Colon (tissue), 2 donors: ENCODE data around the gene C2orf78.
A peak's percentile ranks its signal among the peaks of the same experiment; 100 is the strongest.

ENCODE experiments used
- FAIRE-seq: peaks from 2 replicates; lab custom pipeline; 2012; peaks lifted over from hg19 to GRCh38; lab: Jason Lieb, UNC
- donor health status: control.
- donor health status: control.

Gene C2orf78

GRCh38 chr2:73839653-73840411, 55.8 kb downstream of the C2orf78 start:
- no peak for FAIRE-seq

DNA sequence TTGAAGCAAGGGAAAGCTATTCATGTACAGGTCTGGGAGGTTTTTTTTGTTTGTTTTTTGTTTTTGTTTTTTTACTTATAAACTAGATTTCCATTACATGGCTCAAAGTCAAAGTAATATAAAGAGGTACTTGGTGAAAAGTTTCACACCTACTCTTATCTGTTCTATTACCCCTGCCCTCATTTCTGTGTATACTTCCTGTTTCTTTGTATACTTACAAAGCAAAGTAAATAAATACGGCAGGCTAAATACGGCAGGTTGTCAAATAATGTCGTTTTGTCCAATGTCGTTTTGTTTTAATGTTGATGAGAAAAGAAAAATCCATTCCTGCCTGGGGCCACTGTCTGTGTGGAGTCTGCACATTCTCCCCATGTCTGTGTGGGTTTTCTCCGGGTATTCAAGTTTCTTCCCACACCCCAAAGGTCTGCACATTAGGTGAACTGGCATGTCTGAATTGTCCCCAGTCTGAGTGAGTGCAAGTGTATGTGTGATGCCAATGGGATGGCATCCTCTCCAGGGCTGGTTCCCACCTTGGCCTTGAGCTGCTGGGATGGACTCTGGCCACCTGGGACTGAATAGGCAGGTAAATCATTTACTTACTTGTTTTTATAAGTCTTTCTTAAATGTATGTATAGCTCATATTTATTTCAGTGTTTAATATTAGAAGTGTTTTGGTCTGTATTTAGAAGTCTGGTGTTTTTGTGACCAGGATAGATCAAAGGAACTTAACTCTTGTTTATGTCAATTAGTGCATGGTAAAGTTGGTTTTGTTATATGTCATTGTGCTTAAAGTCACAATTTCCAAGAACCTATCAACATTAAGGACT, 58.1 kb downstream of the C2orf78 start:
- FAIRE-seq, result peak; percentile 64

DNA sequence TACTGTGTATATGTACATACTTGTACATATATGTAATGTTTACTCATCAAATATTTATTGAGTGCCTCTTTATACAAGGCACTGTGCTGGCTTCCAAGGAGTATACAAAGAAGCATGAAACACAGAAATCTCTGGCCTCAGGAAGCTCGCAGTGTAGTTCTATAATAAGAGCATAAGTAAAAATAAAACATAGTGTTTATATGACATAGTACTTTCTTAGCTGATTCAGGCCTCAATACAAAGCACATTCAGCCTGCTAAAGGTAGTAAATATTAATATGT, 58.7 kb downstream of the C2orf78 start:
- no peak for FAIRE-seq

- FAIRE-seq, result no peak
These were observed 60.1 kb downstream of the C2orf78 start for GRCh38 chr2:73844087-73844486.

DNA sequence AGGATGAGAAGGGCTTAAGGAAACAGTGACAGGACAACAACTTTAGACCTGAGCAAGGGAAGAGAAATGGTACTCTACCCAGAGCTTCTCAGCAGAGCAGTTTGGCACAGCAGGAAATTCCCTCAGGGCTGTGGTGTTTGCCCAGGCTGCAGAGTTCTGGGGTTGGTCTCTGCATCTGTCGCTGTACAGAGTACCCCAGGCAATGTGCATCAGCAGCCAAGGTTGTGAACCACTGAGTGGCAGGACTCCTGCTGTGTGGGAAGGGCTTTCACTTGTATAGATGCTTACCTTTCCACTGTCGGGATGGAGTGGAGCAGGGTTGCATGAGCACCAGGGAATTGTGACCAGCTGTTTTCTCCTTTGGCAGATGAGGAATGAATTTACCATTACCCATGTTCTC, 66.0 kb downstream of the C2orf78 start:
- FAIRE-seq, result no peak

GRCh38 chr2:73851274-73851673, 67.3 kb downstream of the C2orf78 start:
- FAIRE-seq, result no peak

DNA sequence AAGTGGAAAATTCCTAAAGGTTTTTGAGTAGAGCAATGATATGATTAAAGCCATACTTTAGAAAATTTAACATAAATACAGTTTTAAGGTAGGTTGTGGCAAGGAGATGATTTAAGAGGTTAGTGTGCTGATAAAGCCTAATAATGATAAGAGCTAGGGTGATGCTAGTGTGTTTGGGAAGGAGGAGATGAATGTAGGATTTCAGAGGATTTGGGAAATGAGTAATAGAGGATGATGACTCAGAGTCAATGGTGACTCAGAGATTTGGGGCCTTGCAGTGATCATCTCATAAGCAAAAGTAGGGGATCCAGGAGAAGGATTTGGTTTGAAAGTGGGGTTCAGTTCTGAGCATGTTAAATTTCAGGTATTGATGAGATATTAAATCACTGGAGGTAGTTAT, 68.0 kb downstream of the C2orf78 start:
- no peak for FAIRE-seq

DNA sequence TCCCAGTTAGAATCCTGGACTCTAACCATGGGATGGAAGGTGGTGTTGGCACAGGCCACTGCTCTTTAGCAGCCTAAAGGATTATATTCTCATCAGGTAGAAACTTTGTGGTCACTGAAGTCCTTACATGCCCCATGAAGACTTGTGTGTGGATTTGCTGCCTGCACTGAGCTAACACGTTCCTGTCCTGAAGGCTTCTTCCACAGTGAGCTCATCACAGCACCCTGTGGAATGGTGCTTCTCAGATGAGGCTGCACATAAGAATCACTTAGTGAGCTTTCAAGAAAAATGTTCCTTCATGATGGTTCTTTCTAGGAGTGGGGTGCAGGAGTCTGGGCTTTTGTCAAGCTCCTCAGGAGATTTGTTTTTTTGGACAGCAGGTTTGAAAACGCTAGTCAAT, 71.5 kb downstream of the C2orf78 start:
- no peak for FAIRE-seq

- FAIRE-seq, result no peak
These were observed 72.2 kb downstream of the C2orf78 start for GRCh38 chr2:73856214-73856613.

GRCh38 chr2:73859721-73860586, 76.0 kb downstream of the C2orf78 start:
- no peak for FAIRE-seq

DNA sequence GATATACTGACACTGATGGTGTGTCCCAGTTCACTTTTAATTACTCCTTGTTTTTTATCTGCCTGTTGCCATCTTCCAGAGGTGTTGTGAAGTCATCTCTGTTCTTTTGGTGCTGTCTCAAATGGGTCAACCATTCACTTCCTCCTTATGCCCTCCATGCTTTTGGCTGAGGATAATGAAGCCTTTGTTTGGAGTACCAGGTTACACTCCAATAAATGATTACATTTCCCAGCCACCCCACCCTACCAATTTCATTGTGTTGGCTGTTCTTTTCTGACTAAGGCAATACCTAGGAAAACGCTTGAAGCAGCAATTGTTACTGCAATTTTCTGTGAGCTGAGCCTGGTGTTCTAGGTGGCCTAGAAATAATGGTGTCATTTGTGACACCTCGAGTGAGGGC, 79.0 kb downstream of the C2orf78 start:
- no peak for FAIRE-seq
